HepG2 (cell line): ENCODE results near the gene ZNF581. TPM values are rescaled to one million over a fixed set of nuclear protein-coding genes. Genes with fewer than 3 reads are reported as not detected.
A peak's percentile ranks its signal among the peaks of the same experiment; 100 is the strongest.

Experiments
- CC2D1A ChIP-seq: sonication (generic); formaldehyde crosslinking; IDR thresholded peaks from 2 replicates; pipeline ENCODE4 v1.8.1; 2023; ENCODE audit warnings: mild to moderate bottlenecking, missing genetic modification reagents
- FOXP1 ChIP-seq, 2 experiments: fragments of 450-650 bp in 1 of 2; IDR thresholded peaks; 2 replicates each; pipeline ENCODE4 v1.6.1; 2017 to 2018; ENCODE audit warnings: antibody characterized with exemption in 1 of 2
- GATAD1 ChIP-seq: IDR thresholded peaks from 2 replicates; pipeline ENCODE4 v1.6.1; 2016; ENCODE audit warnings: missing genetic modification reagents, missing compliant biosample characterization
- HMGXB3 ChIP-seq: sonication (generic); formaldehyde crosslinking; IDR thresholded peaks from 2 replicates; pipeline ENCODE4 v1.4.0; 2020; ENCODE audit warnings: missing genetic modification reagents, borderline replicate concordance
- HNRNPL ChIP-seq: fragments of 200-400 bp; formaldehyde crosslinking; IDR thresholded peaks from 2 replicates; pipeline ENCODE4 v1.6.1; 2017; ENCODE audit warnings: mild to moderate bottlenecking, low read depth, low read length
- HOXA3 ChIP-seq: sonication (generic); formaldehyde crosslinking; IDR thresholded peaks from 2 replicates; pipeline ENCODE4 v1.5.0; 2020; ENCODE audit warnings: missing genetic modification reagents
- NFKBIZ ChIP-seq: IDR thresholded peaks from 2 replicates; pipeline ENCODE4 v1.6.1; 2018; ENCODE audit warnings: missing genetic modification reagents, missing compliant biosample characterization
- NR2F1 ChIP-seq, 2 experiments: fragments of 450-650 bp in 1 of 2; formaldehyde crosslinking in 1 of 2; IDR thresholded peaks; 2 replicates each; pipeline versions ENCODE4 v1.5.0 to v1.6.1; 2016 to 2020; ENCODE audit warnings: mild to moderate bottlenecking in 1 of 2, missing compliant biosample characterization in 1 of 2, missing genetic modification reagents in 1 of 2, moderate library complexity in 1 of 2
- RBFOX2 ChIP-seq: fragments of 200-400 bp; formaldehyde crosslinking; IDR thresholded peaks from 2 replicates; pipeline ENCODE4 v1.6.1; 2017; ENCODE audit warnings: low read depth, mild to moderate bottlenecking, low read length
- REL ChIP-seq: sonication (generic); formaldehyde crosslinking; conservative IDR thresholded peaks from 2 replicates; pipeline ENCODE4 v1.8.0; 2022; ENCODE audit warnings: mild to moderate bottlenecking, missing genetic modification reagents, moderate library complexity
- RNF219 ChIP-seq: sonication (generic); formaldehyde crosslinking; IDR thresholded peaks from 2 replicates; pipeline ENCODE4 v1.5.0; 2020; ENCODE audit warnings: mild to moderate bottlenecking, missing genetic modification reagents
- TFE3 ChIP-seq: IDR thresholded peaks from 2 replicates; pipeline ENCODE4 v1.6.1; 2016
- TIGD3 ChIP-seq: sonication (generic); formaldehyde crosslinking; IDR thresholded peaks from 2 replicates; pipeline ENCODE4 v1.5.1; 2020; ENCODE audit warnings: mild to moderate bottlenecking, missing genetic modification reagents, borderline replicate concordance
- ZBTB7A ChIP-seq: sonication (generic); formaldehyde crosslinking; IDR thresholded peaks from 2 replicates; pipeline ENCODE4 v1.8.0; 2022; ENCODE audit warnings: mild to moderate bottlenecking, missing genetic modification reagents
- ZNF256 ChIP-seq: sonication (generic); formaldehyde crosslinking; conservative IDR thresholded peaks from 2 replicates; pipeline ENCODE4 v1.4.0; 2020; ENCODE audit warnings: missing genetic modification reagents
- ZNF275 ChIP-seq: sonication (generic); formaldehyde crosslinking; IDR thresholded peaks from 2 replicates; pipeline ENCODE4 v1.8.0; 2022; ENCODE audit warnings: missing genetic modification reagents, mild to moderate bottlenecking, inconsistent platforms, borderline replicate concordance
- ZNF33B ChIP-seq: sonication (generic); formaldehyde crosslinking; IDR thresholded peaks from 2 replicates; pipeline ENCODE4 v1.5.1; 2020; ENCODE audit warnings: mild to moderate bottlenecking, missing genetic modification reagents
- ZZZ3 ChIP-seq: sonication (generic); formaldehyde crosslinking; IDR thresholded peaks from 2 replicates; pipeline ENCODE4 v1.4.0; 2020; ENCODE audit warnings: missing genetic modification reagents, mild to moderate bottlenecking, borderline replicate concordance
- polyA plus RNA-seq, 8 experiments: library from polyadenylated mRNA; depleted of rRNA in 3 of 8; stranded (reverse) in 7 of 8; unstranded in 1 of 8; fragments of >200 nt; fragmentation: Illumina TruSeq in 4 of 8; extraction: Trizol in 4 of 8; gene quantifications; 2 replicates each; pipeline versions ENCODE4 v1.2.1 to v1.2.3, GENCODE V29; 2011 to 2016; ENCODE audit warnings: low read depth in 4 of 8, missing spikeins in 1 of 8, mixed read lengths in 1 of 8; ENCODE audit not compliant: insufficient read depth in 1 of 8
- total RNA-seq, 5 experiments: library from RNA; depleted of rRNA; stranded (reverse); fragments of >200 nt; fragmentation: Illumina TruSeq; extraction: Trizol; gene quantifications; 2 replicates each; pipeline ENCODE4 v1.2.3, GENCODE V29; 2016; ENCODE audit warnings: low read depth in 1 of 5

ZNF581 gene
- total and polyA plus RNA-seq, 2 of the 13 experiments (the other 11 are each of a cell fraction or from before 2014, with no cell fraction given), result 19.6 to 49.5 TPM

- TF ChIP-seq RNF219 (no peak), REL (CRISPR knock-in tag) (no peak), ZNF275 (CRISPR knock-in tag) (peak; percentile 4; the same call in 1 of the 2 replicates), CC2D1A (CRISPR knock-in tag) (no peak), GATAD1 (peak; percentile 90), RBFOX2 (peak; percentile 55), HMGXB3 (no peak), ZZZ3 (CRISPR knock-in tag) (peak; percentile 52; the same call in 1 of the 2 replicates), FOXP1 (IDR thresholded peaks at IDR 0.05) (no peak), FOXP1 (CRISPR knock-in tag; IDR thresholded peaks at IDR 0.05) (no peak; the same call in 1 of the 2 replicates), NR2F1 (CRISPR knock-in tag; IDR thresholded peaks at IDR 0.05) (no peak), TIGD3 (no peak), HOXA3 (CRISPR knock-in tag) (peak; percentile 94), ZNF256 (CRISPR knock-in tag) (no peak), TFE3 (CRISPR knock-in tag) (no peak), HNRNPL (0 out of 2 replicates have a peak, but pooled peaks have one; percentile 47), NFKBIZ (CRISPR knock-in tag) (no peak; the same call in 1 of the 2 replicates), ZNF33B (CRISPR knock-in tag) (no peak), ZBTB7A (no peak)
These were observed 44.0 kb upstream of the ZNF581 start, which contains the start of gene FIZ1 (continued) for GRCh38 chr19:55599468-55599841.
